IMR-90 (cell line): ENCODE data around the gene IL1F10. TPM values are rescaled to one million over a fixed set of nuclear protein-coding genes. Genes with fewer than 3 reads are reported as not detected.

Experiments used
- ATAC-seq: fragments of 200-7000 bp; cut with Tn5 transposase; 2 replicates; pipeline ENCODE4 v1.9.1; 2020; ENCODE audit warnings: low read depth, mild to moderate bottlenecking, moderate library complexity
- BruUV-seq: library from RNA; stranded (reverse); fragments of 400-500 nt; replicated peaks from 2 replicates; lab custom pipeline; 2021; lab: Mats Ljungman, UMichigan
- CTCF ChIA-PET: fragments of 300-600 bp; formaldehyde crosslinking; extraction: SDS; loops from one replicate; lab custom pipeline; 2021; ENCODE audit warnings: antibody characterized with exemption; lab: Yijun Ruan, JAX
- POLR2A ChIA-PET: fragments of 300-600 bp; sonication (Branson Sonifier 250); formaldehyde crosslinking; loops from one replicate; lab custom pipeline; 2022; ENCODE audit warnings: antibody characterized with exemption; ENCODE audit not compliant: unreplicated experiment; lab: Charles Lee
- DNase-seq: peaks from one replicate; pipeline ENCODE4 v3.0.0; 2013
- H2AFZ ChIP-seq: replicated peaks from 2 replicates; pipeline ENCODE3; 2013; ENCODE audit warnings: low read length, mild to moderate bottlenecking; ENCODE audit not compliant: poor library complexity
- H2AK5ac ChIP-seq: 2 replicates; pipeline ENCODE4 v1.6.1; 2013; ENCODE audit warnings: low read depth, low read length, inconsistent platforms
- H2AK9ac ChIP-seq: replicated peaks from 2 replicates; pipeline ENCODE3; 2013; ENCODE audit warnings: mild to moderate bottlenecking, low read depth, low read length, moderate library complexity; ENCODE audit not compliant: poor library complexity
- H2BK120ac ChIP-seq: 2 replicates; pipeline ENCODE4 v1.6.1; 2013; ENCODE audit warnings: low read depth, low read length, inconsistent platforms
- H2BK15ac ChIP-seq: 3 replicates; pipeline ENCODE4 v1.6.1; 2013; ENCODE audit warnings: low read depth, low read length, inconsistent platforms
- H2BK20ac ChIP-seq: 2 replicates; pipeline ENCODE4 v1.6.1; 2013; ENCODE audit warnings: low read depth, mild to moderate bottlenecking, inconsistent platforms, low read length, moderate library complexity
- H2BK5ac ChIP-seq: 2 replicates; pipeline ENCODE4 v1.6.1; 2013; ENCODE audit warnings: mild to moderate bottlenecking, low read depth, low read length, inconsistent platforms; ENCODE audit not compliant: poor library complexity, severe bottlenecking
- H3K14ac ChIP-seq: replicated peaks from 2 replicates; pipeline ENCODE4 v1.6.1; 2013; ENCODE audit warnings: low read depth, low read length, inconsistent platforms
- H3K18ac ChIP-seq: 2 replicates; pipeline ENCODE4 v1.6.1; 2013; ENCODE audit warnings: low read depth, low read length, control low read depth
- H3K23ac ChIP-seq: 2 replicates; pipeline ENCODE4 v1.6.1; 2013; ENCODE audit warnings: low read depth, low read length, inconsistent platforms
- H3K27ac ChIP-seq: 2 replicates; pipeline ENCODE4 v1.5.1; 2013; ENCODE audit warnings: mild to moderate bottlenecking, control low read depth, low read length; ENCODE audit not compliant: insufficient read depth
- H3K27me3 ChIP-seq: 2 replicates; pipeline ENCODE4 v1.6.1; 2013; ENCODE audit warnings: low read length; ENCODE audit not compliant: control insufficient read depth, insufficient read depth
- H3K36me3 ChIP-seq: 2 replicates; pipeline ENCODE4 v1.6.1; 2013; ENCODE audit warnings: low read length, mixed read lengths; ENCODE audit not compliant: control insufficient read depth, insufficient read depth
- H3K4ac ChIP-seq: 2 replicates; pipeline ENCODE4 v1.6.1; 2013; ENCODE audit warnings: low read depth, low read length, inconsistent platforms
- H3K4me1 ChIP-seq: 2 replicates; pipeline ENCODE4 v1.6.1; 2013; ENCODE audit warnings: low read length, mixed read lengths; ENCODE audit not compliant: control insufficient read depth, insufficient read depth
- H3K4me2 ChIP-seq: 2 replicates; pipeline ENCODE4 v1.6.1; 2013; ENCODE audit warnings: low read depth, mild to moderate bottlenecking, control low read depth, low read length, moderate library complexity
- H3K4me3 ChIP-seq: 2 replicates; pipeline ENCODE4 v1.5.1; 2013; ENCODE audit warnings: low read depth, mild to moderate bottlenecking, control low read depth, low read length, moderate library complexity; ENCODE audit not compliant: insufficient read depth
- H3K56ac ChIP-seq: 2 replicates; pipeline ENCODE4 v1.6.1; 2013; ENCODE audit warnings: low read length, inconsistent platforms; ENCODE audit not compliant: insufficient read depth; ENCODE audit errors: extremely low read depth
- H3K79me1 ChIP-seq, 2 experiments: 2 replicates each; pipeline ENCODE4 v1.6.1; 2013; ENCODE audit warnings: low read length in 2 of 2, inconsistent platforms in 1 of 2, low read depth in 1 of 2
- H3K9ac ChIP-seq: 2 replicates; pipeline ENCODE4 v1.6.1; 2013; ENCODE audit warnings: low read depth, low read length, control low read depth
- H3K9me1 ChIP-seq: 2 replicates; pipeline ENCODE4 v1.6.1; 2013; ENCODE audit warnings: low read length, inconsistent platforms; ENCODE audit not compliant: insufficient read depth
- H3K9me3 ChIP-seq: 2 replicates; pipeline ENCODE4 v1.6.1; 2013; ENCODE audit warnings: low read length; ENCODE audit not compliant: control insufficient read depth, insufficient read depth
- H4K20me1 ChIP-seq: 2 replicates; pipeline ENCODE4 v1.6.1; 2013; ENCODE audit warnings: low read length, inconsistent platforms; ENCODE audit not compliant: insufficient read depth
- H4K5ac ChIP-seq: 2 replicates; pipeline ENCODE4 v1.6.1; 2013; ENCODE audit warnings: mild to moderate bottlenecking, low read depth, low read length, control low read depth
- H4K8ac ChIP-seq, 2 experiments: 2 replicates each; pipeline ENCODE4 v1.6.1; 2013; ENCODE audit warnings: low read depth in 2 of 2, low read length in 2 of 2, control low read depth in 1 of 2, inconsistent platforms in 1 of 2
- H4K91ac ChIP-seq: 2 replicates; pipeline ENCODE4 v1.6.1; 2013; ENCODE audit warnings: low read depth, low read length, inconsistent platforms; ENCODE audit not compliant: insufficient read depth
- CEBPB ChIP-seq: IDR thresholded peaks from 2 replicates; pipeline ENCODE4 v1.6.1; 2012; ENCODE audit warnings: low read depth, low read length, improper control_type of control experiment
- FOS ChIP-seq: fragments of 150-350 bp; IDR thresholded peaks from 2 replicates; pipeline ENCODE4 v1.6.1; 2016; ENCODE audit warnings: low read depth, low read length
- MAZ ChIP-seq: IDR thresholded peaks from 2 replicates; pipeline ENCODE4 v1.6.1; 2012; ENCODE audit warnings: low read depth, mild to moderate bottlenecking, low read length, improper control_type of control experiment, moderate library complexity, borderline replicate concordance
- RCOR1 ChIP-seq: IDR thresholded peaks from 2 replicates; pipeline ENCODE4 v1.6.1; 2012; ENCODE audit warnings: mild to moderate bottlenecking, low read length, improper control_type of control experiment; ENCODE audit not compliant: insufficient replicate concordance
- WGBS, 2 experiments: methylation state at CpG; one replicate each; pipeline versions ENCODE4 v1.1.5 to v1.1.7; 2013; ENCODE audit warnings: missing lambda C conversion rate in 2 of 2; ENCODE audit not compliant: insufficient read length in 1 of 2; ENCODE audit errors: extremely low coverage in 2 of 2; 5-methylcytosine and 5-hydroxymethylcytosine counted together
- dilution Hi-C: fragments of 300-500 bp; cut with HindIII; formaldehyde crosslinking; loops from one replicate; pipeline ENCODE4 v1.14.3; 2018; ENCODE audit warnings: low sequenced_read_pairs; ENCODE audit not compliant: unreplicated experiment
- in situ Hi-C: fragments of 300-500 bp; cut with MboI; formaldehyde crosslinking; loops from 3 replicates; pipeline ENCODE4 v1.14.3; 2019; ENCODE audit warnings: low sequenced_read_pairs, inconsistent platforms, mixed read lengths
- intact Hi-C: fragments of 100-400 bp; cut with micrococcal nuclease; formaldehyde crosslinking; loops from 2 replicates; pipeline ENCODE4 v1.10.0; 2022
- polyA plus RNA-seq, 3 experiments: library from polyadenylated mRNA; depleted of rRNA; stranded (reverse); fragments of >200 nt; gene quantifications; 2 replicates each; pipeline ENCODE4 v1.2.3, GENCODE V29; 2012; ENCODE audit warnings: low replicate concordance in 1 of 3
- total RNA-seq: library from RNA; depleted of rRNA; stranded (reverse); fragments of >200 nt; gene quantifications from 2 replicates; pipeline ENCODE4 v1.2.3, GENCODE V29; 2012
- TF ChIP-seq, protein P1 (sequence below): fragments of 150-350 bp; IDR thresholded peaks from 2 replicates; pipeline ENCODE4 v1.6.1; 2017; ENCODE audit warnings: mild to moderate bottlenecking, antibody characterized with exemption, low read length, low read depth

IL1F10 gene
- total and polyA plus RNA-seq, 2 of the 4 experiments (the other 2 are of a cell fraction) = not detected

DNA sequence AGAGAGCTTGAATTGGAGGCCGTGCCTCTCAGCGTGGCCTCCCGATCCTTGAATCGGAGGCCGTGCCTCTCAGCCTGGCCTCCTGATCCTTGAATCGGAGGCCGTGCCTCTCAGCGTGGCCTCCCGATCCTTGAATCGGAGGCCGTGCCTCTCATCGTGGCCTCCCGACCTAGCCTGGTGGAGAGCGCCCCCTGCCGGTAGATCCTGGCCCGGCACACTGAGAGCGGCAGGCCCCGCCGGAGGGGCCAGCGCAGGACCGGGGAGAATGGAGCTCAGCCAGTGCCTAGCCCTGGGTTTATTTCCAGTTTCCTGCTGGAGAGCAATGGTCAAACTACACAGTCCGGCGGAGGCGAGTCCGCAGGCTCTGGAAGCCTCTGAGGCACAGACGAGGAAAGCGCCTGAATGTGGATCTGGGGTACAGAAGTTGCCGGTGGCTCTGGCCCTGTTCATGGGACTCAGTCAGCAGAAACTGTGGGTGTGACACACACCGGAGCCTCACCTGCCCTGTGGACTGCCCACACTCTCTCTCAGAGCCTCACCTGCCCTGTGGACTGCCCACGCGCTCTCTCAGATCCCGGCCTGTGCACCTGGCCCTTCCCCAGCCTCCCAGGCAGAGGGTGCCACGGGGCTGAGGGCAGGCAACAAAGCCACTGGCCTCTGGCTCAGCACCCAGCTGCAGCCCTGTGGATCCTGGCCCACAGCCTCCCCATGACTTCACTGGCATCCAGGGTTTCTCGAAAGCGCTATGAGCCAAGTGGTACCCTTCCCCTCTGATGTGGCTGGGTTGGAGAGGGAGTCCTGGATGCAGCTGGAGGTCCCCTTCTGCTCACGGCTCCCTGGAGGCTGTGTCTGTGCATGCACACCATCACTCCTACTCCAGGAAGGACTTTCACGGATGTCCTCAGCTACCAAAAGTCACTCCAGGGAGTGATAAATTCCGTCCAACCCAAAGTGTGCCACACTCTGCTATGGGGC is 16.6 kb upstream of the IL1F10 start:
- ChIA-PET CTCF (no interaction called here), POLR2A (no interaction called here)
- H3K9me3 ChIP-seq = no peaks in the 10 kb centered on the region; the same call in 1 of the 2 replicates
- dilution Hi-C loops = no loop called here
- H2BK20ac ChIP-seq = no peak overlapping the region
- no peak overlapping the region for H4K5ac ChIP-seq
- no peak overlapping the region for H2BK5ac ChIP-seq
- H3K9me1 ChIP-seq = no peaks in the 10 kb centered on the region
- no peak overlapping the region for H3K4me3 ChIP-seq
- no peak overlapping the region for H3K27ac ChIP-seq
- no peaks in the 10 kb centered on the region for H3K36me3 ChIP-seq
- no peak for TF ChIP-seq FOS
- TF ChIP-seq, protein P1, sequence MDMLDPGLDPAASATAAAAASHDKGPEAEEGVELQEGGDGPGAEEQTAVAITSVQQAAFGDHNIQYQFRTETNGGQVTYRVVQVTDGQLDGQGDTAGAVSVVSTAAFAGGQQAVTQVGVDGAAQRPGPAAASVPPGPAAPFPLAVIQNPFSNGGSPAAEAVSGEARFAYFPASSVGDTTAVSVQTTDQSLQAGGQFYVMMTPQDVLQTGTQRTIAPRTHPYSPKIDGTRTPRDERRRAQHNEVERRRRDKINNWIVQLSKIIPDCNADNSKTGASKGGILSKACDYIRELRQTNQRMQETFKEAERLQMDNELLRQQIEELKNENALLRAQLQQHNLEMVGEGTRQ = no peak
- TF ChIP-seq CEBPB = no peak
- no peak for TF ChIP-seq MAZ
- no peak for TF ChIP-seq RCOR1
- H4K91ac ChIP-seq = no peak overlapping the region
- no peak overlapping the region for H3K9ac ChIP-seq
- no peak overlapping the region for H3K14ac ChIP-seq
- BruUV-seq = no TSS peak
- H3K18ac ChIP-seq = no peak overlapping the region
- H2AK9ac ChIP-seq = no peak overlapping the region
- intact Hi-C loops = no loop called here
- no peak for ATAC-seq
- in situ Hi-C loops = no loop called here
- no peaks in the 10 kb centered on the region; the same call in 1 of the 2 replicates for H3K27me3 ChIP-seq
- no peak overlapping the region for H2BK120ac ChIP-seq
- H3K56ac ChIP-seq = no peak overlapping the region
- H3K4me2 ChIP-seq = no peak overlapping the region
- H3K4ac ChIP-seq = no peak overlapping the region
- H3K4me1 ChIP-seq = no peaks in the 10 kb centered on the region
- no peak overlapping the region for H2BK15ac ChIP-seq
- no peak overlapping the region for H2AK5ac ChIP-seq
- H4K8ac ChIP-seq = no peak overlapping the region
- 84% methylated on average over 5 of the region's 38 CpGs; no CpG with 5 or more reads in 1 of the 2 experiments for WGBS, 2 experiments
- no peaks in the 10 kb centered on the region for H3K79me1 ChIP-seq
- no peak overlapping the region for H3K23ac ChIP-seq
- no peaks in the 10 kb centered on the region for H4K20me1 ChIP-seq
- DNase-seq = no peak
- no peak overlapping the region for H2AFZ ChIP-seq
